ENCODE measurements around the gene CHD6. TPM values are rescaled to one million over a fixed set of nuclear protein-coding genes. Genes with fewer than 3 reads are reported as not detected.

CHD6 gene
- total RNA-seq, 2 donors from 2014 or later, result 40.9 to 72.0 TPM

DNA sequence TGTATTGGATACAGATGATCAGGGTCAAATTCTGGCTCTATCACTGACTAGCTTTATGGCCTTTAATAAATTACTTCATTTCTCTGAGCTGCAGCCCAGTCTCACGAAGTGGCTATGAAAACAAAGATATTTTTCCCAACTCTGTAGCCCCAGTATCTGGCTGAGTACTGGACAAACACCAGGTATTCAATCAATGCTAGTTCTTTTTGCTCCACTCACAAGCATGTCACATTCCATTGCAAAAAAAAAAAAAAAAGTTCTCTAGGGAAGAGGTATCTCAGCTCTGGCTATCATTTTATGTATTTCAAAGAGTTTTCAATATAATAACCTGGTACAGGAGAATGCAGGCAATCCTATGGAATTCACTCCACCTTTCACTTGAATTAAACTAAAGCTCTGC lies 3.1 kb downstream of the CHD6 start:
- no peaks in the 10 kb centered on the region for H3K9me3 ChIP-seq
- H3K36me3 ChIP-seq, result no peaks in the 10 kb centered on the region
- no peak for DNase-seq (ENCODE audit: low spot score)
- H3K27ac ChIP-seq, result no peak overlapping the region
- TF ChIP-seq, protein P1, sequence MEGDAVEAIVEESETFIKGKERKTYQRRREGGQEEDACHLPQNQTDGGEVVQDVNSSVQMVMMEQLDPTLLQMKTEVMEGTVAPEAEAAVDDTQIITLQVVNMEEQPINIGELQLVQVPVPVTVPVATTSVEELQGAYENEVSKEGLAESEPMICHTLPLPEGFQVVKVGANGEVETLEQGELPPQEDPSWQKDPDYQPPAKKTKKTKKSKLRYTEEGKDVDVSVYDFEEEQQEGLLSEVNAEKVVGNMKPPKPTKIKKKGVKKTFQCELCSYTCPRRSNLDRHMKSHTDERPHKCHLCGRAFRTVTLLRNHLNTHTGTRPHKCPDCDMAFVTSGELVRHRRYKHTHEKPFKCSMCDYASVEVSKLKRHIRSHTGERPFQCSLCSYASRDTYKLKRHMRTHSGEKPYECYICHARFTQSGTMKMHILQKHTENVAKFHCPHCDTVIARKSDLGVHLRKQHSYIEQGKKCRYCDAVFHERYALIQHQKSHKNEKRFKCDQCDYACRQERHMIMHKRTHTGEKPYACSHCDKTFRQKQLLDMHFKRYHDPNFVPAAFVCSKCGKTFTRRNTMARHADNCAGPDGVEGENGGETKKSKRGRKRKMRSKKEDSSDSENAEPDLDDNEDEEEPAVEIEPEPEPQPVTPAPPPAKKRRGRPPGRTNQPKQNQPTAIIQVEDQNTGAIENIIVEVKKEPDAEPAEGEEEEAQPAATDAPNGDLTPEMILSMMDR (IDR thresholded peaks at IDR 0.05), result no peak
- TF ChIP-seq POLR2A (IDR thresholded peaks at IDR 0.05) (no peak), POLR2AphosphoS5 (IDR thresholded peaks at IDR 0.05) (no peak)
- no peaks in the 10 kb centered on the region for H3K27me3 ChIP-seq (replicated peaks; ENCODE audit: insufficient read depth)
- peaks cover 12% of the 10 kb centered on the region for H3K4me1 ChIP-seq (replicated peaks)
- intact Hi-C loops (cut with DNase I), result loop anchor here (10.0 kb wide), 1 partner anchor 110 kb away; no protein-coding TSS in a partner anchor
- H3K4me3 ChIP-seq, result no peak overlapping the region
- 28% methylated on average over 1 of the region's 1 CpG for WGBS

GRCh38 chr20:41613321-41613720 lies 4.9 kb downstream of the CHD6 start:
- no peak for DNase-seq (ENCODE audit: low spot score)
- H3K27ac ChIP-seq, result no peak overlapping the region
- intact Hi-C loops (cut with DNase I), result loop anchor here (10.0 kb wide), 1 partner anchor 109 kb away; no protein-coding TSS in a partner anchor
- no peaks in the 10 kb centered on the region for H3K9me3 ChIP-seq
- WGBS, result 76% methylated on average over 2 of the region's 2 CpGs
- H3K27me3 ChIP-seq (replicated peaks; ENCODE audit: insufficient read depth), result no peaks in the 10 kb centered on the region
- TF ChIP-seq POLR2A (IDR thresholded peaks at IDR 0.05) (no peak), POLR2AphosphoS5 (IDR thresholded peaks at IDR 0.05) (no peak)
- TF ChIP-seq, protein P1 (IDR thresholded peaks at IDR 0.05), result no peak
- H3K4me1 ChIP-seq (replicated peaks), result peaks cover 12% of the 10 kb centered on the region
- no peaks in the 10 kb centered on the region for H3K36me3 ChIP-seq
- H3K4me3 ChIP-seq, result no peak overlapping the region

- no peak overlapping the region for H3K4me3 ChIP-seq
- DNase-seq (ENCODE audit: low spot score), result no peak
- TF ChIP-seq POLR2AphosphoS5 (IDR thresholded peaks at IDR 0.05) (no peak), POLR2A (IDR thresholded peaks at IDR 0.05) (no peak)
- TF ChIP-seq, protein P1 (IDR thresholded peaks at IDR 0.05), result no peak
- 46% methylated on average over 3 of the region's 3 CpGs for WGBS
- H3K36me3 ChIP-seq, result no peaks in the 10 kb centered on the region
- no peak overlapping the region for H3K27ac ChIP-seq
- intact Hi-C loops (cut with DNase I), result no loop called here
- H3K4me1 ChIP-seq (replicated peaks), result peaks cover 5% of the 10 kb centered on the region
- H3K9me3 ChIP-seq, result no peaks in the 10 kb centered on the region
- no peaks in the 10 kb centered on the region for H3K27me3 ChIP-seq (replicated peaks; ENCODE audit: insufficient read depth)
Measured at GRCh38 chr20:41609474-41609873, 8.7 kb downstream of the CHD6 start.

DNA sequence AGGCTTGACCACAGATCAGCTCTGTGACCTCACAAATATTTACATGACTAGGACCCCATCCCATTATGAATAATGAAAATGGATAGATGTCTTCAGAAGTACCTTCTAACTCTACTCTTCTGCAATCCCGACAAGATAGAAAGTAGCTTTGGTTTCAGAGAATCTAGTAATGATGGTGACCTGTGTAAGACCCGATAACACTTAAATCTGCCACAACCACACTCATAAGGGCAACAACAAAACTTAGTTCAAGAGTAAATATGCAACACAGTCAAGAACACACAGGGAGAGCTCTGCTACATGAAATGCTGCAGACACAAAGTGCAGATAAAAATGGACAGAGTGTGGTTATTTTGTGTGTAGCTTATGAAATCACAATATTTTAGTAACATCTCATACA lies 9.6 kb downstream of the CHD6 start:
- intact Hi-C loops (cut with DNase I), result no loop called here
- H3K4me1 ChIP-seq (replicated peaks), result peaks cover 4% of the 10 kb centered on the region

GRCh38 chr20:41607791-41608190 lies 10.4 kb downstream of the CHD6 start:
- intact Hi-C loops (cut with DNase I), result no loop called here
- Histone ChIP-seq H3K27ac (no peak overlapping the region), H3K36me3 (no peaks in the 10 kb centered on the region), H3K4me3 (no peak overlapping the region), H3K9me3 (no peaks in the 10 kb centered on the region), H3K4me1 (replicated peaks) (no peaks in the 10 kb centered on the region), H3K27me3 (replicated peaks; ENCODE audit: insufficient read depth) (no peaks in the 10 kb centered on the region)
- no peak for DNase-seq (ENCODE audit: low spot score)
- 84% methylated on average over 1 of the region's 1 CpG for WGBS
- TF ChIP-seq, protein P1 (IDR thresholded peaks at IDR 0.05), result no peak
- no peak for TF ChIP-seq POLR2AphosphoS5 (IDR thresholded peaks at IDR 0.05)
- TF ChIP-seq POLR2A (IDR thresholded peaks at IDR 0.05), result no peak

More for the DNA sequence above, 9.6 kb downstream of the CHD6 start:
- no peak for DNase-seq (ENCODE audit: low spot score)
- Histone ChIP-seq H3K4me3 (no peak overlapping the region), H3K27ac (no peak overlapping the region), H3K27me3 (replicated peaks; ENCODE audit: insufficient read depth) (no peaks in the 10 kb centered on the region), H3K36me3 (no peaks in the 10 kb centered on the region), H3K9me3 (no peaks in the 10 kb centered on the region)
- TF ChIP-seq POLR2AphosphoS5 (IDR thresholded peaks at IDR 0.05), result no peak
- TF ChIP-seq POLR2A (IDR thresholded peaks at IDR 0.05), result no peak
- TF ChIP-seq, protein P1 (IDR thresholded peaks at IDR 0.05), result no peak
- 91% methylated on average over 2 of the region's 2 CpGs for WGBS

Data from prostate gland (tissue), 2 donors.